OCI-LY1 (cell line): ENCODE data around the gene MPV17L.
"Not testable (repeated sequence)": the region's sequence is repeated elsewhere in the genome, so short reads cannot be mapped to it uniquely, and the experiment has no call there.

Source experiments
- H2AFZ ChIP-seq: fragments of 200-600 bp; sonication (generic), shearing (Covaris generic); 2 replicates; pipeline ENCODE4 v1.6.0; 2014; ENCODE audit warnings: antibody characterized with exemption, mild to moderate bottlenecking, low read length
- H3F3A ChIP-seq: fragments of 200-600 bp; sonication (generic), shearing (Covaris generic); 2 replicates; pipeline ENCODE4 v1.6.0; 2014; ENCODE audit warnings: mild to moderate bottlenecking, antibody characterized with exemption, low read length, moderate library complexity; ENCODE audit not compliant: insufficient read depth
- H3K27ac ChIP-seq: fragments of 200-600 bp; sonication (generic); 2 replicates; pipeline ENCODE4 v1.5.1; 2014; ENCODE audit warnings: low read length, mixed run types, mild to moderate bottlenecking, low read depth; ENCODE audit not compliant: poor library complexity, severe bottlenecking
- H3K27me3 ChIP-seq: fragments of 200-600 bp; sonication (generic); 2 replicates; pipeline ENCODE4 v1.6.0; 2014; ENCODE audit warnings: antibody characterized with exemption, mild to moderate bottlenecking, low read length, moderate library complexity; ENCODE audit not compliant: insufficient read depth
- H3K36me3 ChIP-seq: fragments of 200-600 bp; sonication (generic); 2 replicates; pipeline ENCODE4 v1.6.1; 2014; ENCODE audit warnings: mild to moderate bottlenecking, antibody characterized with exemption, low read length, moderate library complexity, mixed read lengths; ENCODE audit not compliant: insufficient read depth
- H3K4me1 ChIP-seq: fragments of 200-600 bp; sonication (generic); 2 replicates; pipeline ENCODE4 v1.5.1; 2014; ENCODE audit warnings: mild to moderate bottlenecking, low read length, moderate library complexity; ENCODE audit not compliant: insufficient read depth, severe bottlenecking
- H3K4me2 ChIP-seq: fragments of 200-600 bp; sonication (generic), shearing (Covaris generic); 2 replicates; pipeline ENCODE4 v1.6.1; 2014; ENCODE audit warnings: low read length
- H3K4me3 ChIP-seq: fragments of 200-600 bp; sonication (generic); 2 replicates; pipeline ENCODE4 v1.5.1; 2014; ENCODE audit warnings: low read length, low read depth, mild to moderate bottlenecking, mixed read lengths; ENCODE audit not compliant: poor library complexity, severe bottlenecking
- H3K79me2 ChIP-seq: fragments of 200-600 bp; shearing (Covaris generic); 2 replicates; pipeline ENCODE4 v1.6.1; 2016; ENCODE audit warnings: mixed run types, low read length, mixed read lengths; ENCODE audit not compliant: insufficient read depth
- H3K9ac ChIP-seq: fragments of 200-600 bp; sonication (generic), shearing (Covaris generic); 2 replicates; pipeline ENCODE4 v1.6.1; 2014; ENCODE audit warnings: mild to moderate bottlenecking, low read length, mixed read lengths
- H3K9me2 ChIP-seq: fragments of 200-600 bp; sonication (generic), shearing (Covaris generic); 2 replicates; pipeline ENCODE4 v1.6.1; 2014; ENCODE audit warnings: low read depth, mild to moderate bottlenecking, low read length, mixed read lengths
- H3K9me3 ChIP-seq: fragments of 200-600 bp; shearing (Covaris generic); 2 replicates; pipeline ENCODE4 v1.6.1; 2014; ENCODE audit warnings: low read length, mixed read lengths
- H4K20me1 ChIP-seq: fragments of 200-600 bp; sonication (generic), shearing (Covaris generic); 2 replicates; pipeline ENCODE4 v1.6.0; 2016; ENCODE audit warnings: mild to moderate bottlenecking, low read length; ENCODE audit not compliant: insufficient read depth
- CTCF ChIP-seq: fragments of 200-600 bp; sonication (generic), shearing (Covaris generic); IDR thresholded peaks from 2 replicates; pipeline ENCODE4 v1.5.1; 2017; ENCODE audit warnings: mild to moderate bottlenecking, antibody characterized with exemption, low read length, moderate library complexity, mixed read lengths
- EZH2 ChIP-seq: fragments of 200-600 bp; sonication (generic), shearing (Covaris generic); IDR thresholded peaks from 2 replicates; pipeline ENCODE4 v1.8.0; 2017; ENCODE audit warnings: borderline replicate concordance, mixed run types, mild to moderate bottlenecking, antibody characterized with exemption, low read length, moderate library complexity, mixed read lengths

MPV17L gene

GRCh38 chr16:15403392-15403995, 7.9 kb downstream of the MPV17L start:
- Histone ChIP-seq H3K4me1 (no peaks in the 10 kb centered on the region), H3K4me2 (no peak overlapping the region), H4K20me1 (no peaks in the 10 kb centered on the region), H3K4me3 (no peak overlapping the region), H3K9me3 (no peaks in the 10 kb centered on the region), H2AFZ (no peak overlapping the region), H3K27ac (no peak overlapping the region), H3K36me3 (no peaks in the 10 kb centered on the region), H3K9me2 (no peaks in the 10 kb centered on the region), H3K27me3 (no peaks in the 10 kb centered on the region; the same call in 1 of the 2 replicates), H3K9ac (no peak overlapping the region), H3F3A (no peaks in the 10 kb centered on the region), H3K79me2 (no peaks in the 10 kb centered on the region)
- TF ChIP-seq EZH2: no peak
- TF ChIP-seq CTCF: no peak

GRCh38 chr16:15404091-15404490, 8.5 kb downstream of the MPV17L start:
- H3K9ac ChIP-seq, H3K9me2 ChIP-seq, H3K36me3 ChIP-seq, H3F3A ChIP-seq, H4K20me1 ChIP-seq, H3K79me2 ChIP-seq, H3K4me3 ChIP-seq, H2AFZ ChIP-seq, H3K27ac ChIP-seq, H3K27me3 ChIP-seq, H3K4me2 ChIP-seq, H3K4me1 ChIP-seq, H3K9me3 ChIP-seq: not testable (repeated sequence)

GRCh38 chr16:15404792-15405191, 9.2 kb downstream of the MPV17L start:
- Histone ChIP-seq H3K27ac (no peak overlapping the region), H3K4me2 (no peak overlapping the region), H3K79me2 (no peaks in the 10 kb centered on the region), H3K27me3 (no peaks in the 10 kb centered on the region; the same call in 1 of the 2 replicates), H3K9me2 (no peaks in the 10 kb centered on the region), H3K4me1 (no peaks in the 10 kb centered on the region), H3F3A (no peaks in the 10 kb centered on the region), H2AFZ (no peak overlapping the region), H4K20me1 (no peaks in the 10 kb centered on the region), H3K9me3 (no peaks in the 10 kb centered on the region), H3K36me3 (no peaks in the 10 kb centered on the region), H3K4me3 (no peak overlapping the region), H3K9ac (no peak overlapping the region)
- no peak for TF ChIP-seq CTCF
- no peak for TF ChIP-seq EZH2

- not testable (repeated sequence) for H3K36me3 ChIP-seq, H3F3A ChIP-seq, H3K79me2 ChIP-seq, H3K9me2 ChIP-seq, H2AFZ ChIP-seq, H3K4me2 ChIP-seq, H3K4me1 ChIP-seq, H3K27ac ChIP-seq, H3K27me3 ChIP-seq, H3K9me3 ChIP-seq, H3K4me3 ChIP-seq, H4K20me1 ChIP-seq, H3K9ac ChIP-seq
Observed at GRCh38 chr16:15407756-15408155, 12.2 kb downstream of the MPV17L start.

GRCh38 chr16:15409476-15409875, 13.9 kb downstream of the MPV17L start:
- H4K20me1 ChIP-seq, H3K4me1 ChIP-seq, H3K27ac ChIP-seq, H3K9me3 ChIP-seq, H3K4me3 ChIP-seq, H3K36me3 ChIP-seq, H3K9ac ChIP-seq, H2AFZ ChIP-seq, H3K79me2 ChIP-seq, H3K9me2 ChIP-seq, H3K4me2 ChIP-seq, H3K27me3 ChIP-seq, H3F3A ChIP-seq: not testable (repeated sequence)
